IgD-negative memory B cell (primary cell): ENCODE measurements around the gene AP3D1. TPM values are rescaled to one million over a fixed set of nuclear protein-coding genes. Genes with fewer than 3 reads are reported as not detected.
"Not testable (repeated sequence)": the region's sequence is repeated elsewhere in the genome, so short reads cannot be mapped to it uniquely, and the experiment has no call there.

ENCODE experiments used
- H3K27ac Mint-ChIP-seq, 3 donors: one replicate each; pipeline ENCODE4 v1.8.0; 2020 to 2022; ENCODE audit warnings: mild to moderate bottlenecking in 3 of 3, mixed read lengths in 3 of 3, moderate library complexity in 1 of 3
- H3K27me3 Mint-ChIP-seq: one replicate; pipeline ENCODE4 v1.8.0; 2021; ENCODE audit warnings: mixed read lengths
- H3K36me3 Mint-ChIP-seq: one replicate; pipeline ENCODE4 v1.8.0; 2020; ENCODE audit warnings: mild to moderate bottlenecking, mixed read lengths
- H3K4me1 Mint-ChIP-seq, 3 donors: one replicate each; pipeline ENCODE4 v1.8.0; 2020 to 2022; ENCODE audit warnings: mixed read lengths in 3 of 3, mild to moderate bottlenecking in 1 of 3
- H3K4me3 Mint-ChIP-seq, 4 donors: one replicate each; pipeline ENCODE4 v1.8.0; 2020 to 2022; ENCODE audit warnings: mild to moderate bottlenecking in 4 of 4, mixed read lengths in 4 of 4, moderate library complexity in 3 of 4
- H3K9me3 Mint-ChIP-seq, 3 donors: one replicate each; pipeline ENCODE4 v1.8.0; 2020 to 2021; ENCODE audit warnings: mixed read lengths in 3 of 3, mild to moderate bottlenecking in 1 of 3
- polyA plus RNA-seq: library from polyadenylated mRNA; unstranded; fragments of 300-500 nt; fragmentation: Illumina TruSeq; gene quantifications from one replicate; pipeline ENCODE4 v1.2.3, GENCODE V29; 2021

AP3D1 gene
- polyA plus RNA-seq, 1 donor from 2014 or later = 23.7 TPM

DNA sequence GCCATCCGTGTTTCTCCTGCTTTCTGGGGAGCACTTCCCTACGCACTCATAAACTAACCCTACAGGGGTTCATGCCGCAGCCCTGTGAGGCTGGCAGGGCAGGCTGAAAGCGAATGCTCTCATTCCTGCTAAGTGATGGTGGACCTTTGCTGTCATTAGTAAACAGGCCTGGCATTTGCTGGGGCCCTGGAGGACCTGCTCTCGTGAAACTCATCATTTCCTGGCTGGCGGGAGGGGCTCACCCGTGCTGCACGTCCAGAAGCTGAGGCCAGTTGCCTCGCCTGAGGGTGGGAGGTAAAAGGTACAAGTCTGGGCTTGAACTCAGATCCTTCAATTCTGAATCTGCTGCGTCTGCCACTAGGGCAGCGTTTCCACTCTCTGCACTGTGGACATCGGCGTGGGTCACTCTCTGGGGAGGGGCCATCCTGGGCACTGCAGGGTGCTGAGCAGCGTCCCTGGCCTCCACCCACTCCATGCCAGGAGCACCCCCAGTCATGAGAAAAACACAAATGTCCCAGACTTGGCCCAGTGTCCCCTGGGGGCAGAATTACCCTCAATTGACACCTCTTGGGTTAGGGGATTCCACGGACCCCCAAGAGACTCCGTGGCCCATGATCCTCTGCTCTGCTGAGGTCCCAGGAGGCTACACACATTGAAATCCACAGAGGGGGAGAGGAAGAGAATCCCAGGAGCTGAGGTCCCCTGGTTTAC lies 62.2 kb downstream of the AP3D1 start:
- peaks cover 0 to 4% (median 0%) of the 10 kb centered on the region in 3 donors for H3K9me3 Mint-ChIP-seq
- H3K4me3 Mint-ChIP-seq = peak overlapping the region; percentile 79 to 97 (median 95)
- peaks cover 9% of the 10 kb centered on the region for H3K36me3 Mint-ChIP-seq
- H3K27ac Mint-ChIP-seq = peak overlapping the region; percentile 100
- H3K4me1 Mint-ChIP-seq = peaks cover 47 to 63% (median 61%) of the 10 kb centered on the region in 3 donors
- H3K27me3 Mint-ChIP-seq = peaks cover 5% of the 10 kb centered on the region

GRCh38 chr19:2087621-2088100 lies 63.7 kb downstream of the AP3D1 start:
- peak overlapping the region; percentile 76 to 100 (median 97) for H3K4me3 Mint-ChIP-seq
- H3K27ac Mint-ChIP-seq = peak overlapping the region; percentile 100
- peaks cover 0 to 4% (median 0%) of the 10 kb centered on the region in 3 donors for H3K9me3 Mint-ChIP-seq
- peaks cover 3% of the 10 kb centered on the region for H3K27me3 Mint-ChIP-seq
- H3K36me3 Mint-ChIP-seq = peaks cover 9% of the 10 kb centered on the region
- peaks cover 50 to 59% (median 51%) of the 10 kb centered on the region in 3 donors for H3K4me1 Mint-ChIP-seq

DNA sequence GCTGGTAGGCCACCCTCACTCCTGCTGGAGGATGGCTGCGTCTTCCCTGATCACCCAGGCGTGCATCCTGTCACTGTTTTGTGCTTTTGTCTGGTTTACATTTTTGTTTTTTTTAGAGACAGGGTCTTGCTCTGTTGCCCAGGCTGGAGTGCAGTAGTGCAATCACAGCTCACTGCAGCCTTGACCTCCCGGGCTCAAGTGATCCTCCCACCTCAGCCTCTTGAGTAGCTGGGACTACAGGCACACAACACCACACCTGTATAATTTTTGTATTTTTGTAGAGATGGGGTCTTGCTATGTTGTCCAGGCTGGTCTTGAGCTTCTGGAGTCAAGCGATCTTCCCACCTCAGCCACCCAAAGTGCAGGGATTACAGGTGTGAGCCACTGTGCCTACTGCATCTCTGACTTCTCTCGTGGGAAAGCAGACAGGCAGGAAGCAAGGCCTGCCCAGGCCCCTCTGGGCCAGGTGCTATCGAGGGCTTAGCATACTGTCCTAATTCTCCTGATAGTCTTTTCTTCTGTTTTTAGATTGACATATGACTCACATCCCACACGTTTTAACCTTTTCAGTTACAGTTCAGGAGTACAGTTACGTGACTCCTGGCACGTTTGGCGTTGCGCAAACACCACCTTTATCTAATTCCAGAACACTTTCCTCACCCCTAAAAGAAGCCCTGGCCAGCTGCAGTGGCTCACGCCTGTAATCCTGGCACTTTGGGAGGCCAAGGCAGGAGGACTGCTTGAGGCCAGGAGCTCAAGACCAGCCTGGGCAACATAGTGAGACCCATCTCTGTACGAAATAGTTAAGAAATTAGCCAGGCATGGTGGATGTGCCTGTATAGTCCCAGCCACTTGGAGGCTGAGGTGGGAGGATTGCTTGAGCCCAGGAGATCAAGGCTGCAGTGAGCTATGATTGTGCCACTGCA lies 64.4 kb downstream of the AP3D1 start:
- H3K36me3 Mint-ChIP-seq, H3K27me3 Mint-ChIP-seq, H3K9me3 Mint-ChIP-seq: not testable (repeated sequence)
- Mint-ChIP-seq H3K4me3 (peak overlapping the region; percentile 76 to 100 (median 97)), H3K27ac (peak overlapping the region; percentile 100), H3K4me1 (peaks cover 53 to 55% (median 55%) of the 10 kb centered on the region in 3 donors)

GRCh38 chr19:2084993-2085720 lies 66.2 kb downstream of the AP3D1 start:
- Mint-ChIP-seq H3K36me3 (peaks cover 4% of the 10 kb centered on the region), H3K9me3 (peaks cover 0 to 4% (median 0%) of the 10 kb centered on the region in 3 donors), H3K27ac (peak overlapping the region; percentile 100), H3K27me3 (peaks cover 3% of the 10 kb centered on the region), H3K4me1 (peaks cover 52 to 57% (median 56%) of the 10 kb centered on the region in 3 donors), H3K4me3 (peak overlapping the region; percentile 97 to 100 (median 98))

DNA sequence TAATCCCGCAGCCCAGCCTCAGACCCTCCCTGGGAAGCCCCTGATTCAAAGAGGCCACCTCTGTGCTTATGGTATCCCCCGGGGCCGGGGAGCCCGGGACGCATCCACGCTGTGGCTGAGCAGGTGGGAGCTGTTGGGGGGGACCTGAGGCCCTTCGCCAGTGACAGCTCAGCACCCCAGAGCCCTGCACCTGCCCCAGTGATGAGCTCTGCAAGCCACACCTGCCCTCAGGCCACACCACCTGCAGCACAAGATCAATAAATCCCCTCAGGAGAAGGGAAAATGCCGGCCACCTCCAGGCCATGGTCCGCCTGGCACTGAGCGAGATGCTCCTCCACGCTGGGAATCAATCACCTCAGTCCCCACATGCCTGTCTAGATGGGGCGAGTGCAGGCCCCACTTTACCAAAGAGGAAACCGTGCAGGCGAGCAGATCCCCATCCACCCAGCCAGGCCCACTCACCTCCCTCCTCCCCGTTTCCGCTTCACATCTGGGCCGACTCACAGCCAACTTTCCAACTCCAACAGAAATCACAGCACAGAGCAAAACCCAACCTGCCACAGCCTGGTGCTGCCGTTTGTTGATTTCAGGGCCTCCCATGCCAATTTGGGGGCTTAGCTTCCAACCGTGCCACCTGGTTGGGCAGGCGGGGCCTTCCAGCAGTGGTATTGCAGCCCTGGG lies 68.1 kb downstream of the AP3D1 start:
- Mint-ChIP-seq H3K4me1 (peaks cover 46 to 53% (median 48%) of the 10 kb centered on the region in 3 donors), H3K36me3 (peaks cover 4% of the 10 kb centered on the region), H3K4me3 (peak overlapping the region; percentile 97 to 100 (median 98)), H3K27me3 (peaks cover 3% of the 10 kb centered on the region), H3K27ac (peak overlapping the region; percentile 100), H3K9me3 (peaks cover 0 to 4% (median 0%) of the 10 kb centered on the region in 3 donors)

GRCh38 chr19:2081873-2082810 lies 69.2 kb downstream of the AP3D1 start:
- H3K36me3 Mint-ChIP-seq = peaks cover 4% of the 10 kb centered on the region
- peaks cover 0 to 4% (median 0%) of the 10 kb centered on the region in 3 donors for H3K9me3 Mint-ChIP-seq
- H3K27me3 Mint-ChIP-seq = peaks cover 2% of the 10 kb centered on the region
- H3K4me3 Mint-ChIP-seq = peak overlapping the region; percentile 97 to 100 (median 98)
- H3K27ac Mint-ChIP-seq = peak overlapping the region; percentile 100
- peaks cover 37 to 43% (median 40%) of the 10 kb centered on the region in 3 donors for H3K4me1 Mint-ChIP-seq

DNA sequence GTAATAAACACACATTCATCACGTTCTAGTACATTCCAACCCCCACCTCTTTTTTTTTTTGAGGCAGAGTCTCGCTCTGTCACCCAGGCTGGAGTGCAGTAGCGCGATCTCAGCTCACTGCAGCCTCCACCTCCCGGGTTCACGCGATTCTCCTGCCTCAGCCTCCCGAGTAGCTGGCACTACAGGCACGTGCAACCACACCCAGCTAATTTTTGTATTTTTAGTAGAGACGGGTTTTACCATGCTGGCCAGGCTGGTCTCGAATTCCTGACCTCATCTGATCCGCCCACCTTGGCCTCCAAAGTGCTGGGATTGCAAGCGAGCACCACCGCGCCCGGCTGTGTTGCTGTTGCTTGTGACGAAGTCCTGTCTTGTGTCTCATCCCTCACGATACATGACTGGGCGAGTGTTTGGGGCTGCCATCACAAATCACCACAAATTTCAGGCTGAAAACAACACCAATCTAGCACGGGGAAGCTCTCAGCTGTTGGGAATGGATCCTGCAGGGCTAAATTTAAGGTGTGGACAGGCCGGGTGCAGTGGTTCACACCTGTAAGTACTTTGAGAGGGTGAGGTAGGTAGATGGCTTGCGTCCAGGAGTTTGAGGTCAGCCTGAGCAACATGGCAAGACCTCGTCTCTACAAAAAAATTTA lies 70.9 kb downstream of the AP3D1 start:
- peaks cover 4% of the 10 kb centered on the region for H3K36me3 Mint-ChIP-seq
- peaks cover 2% of the 10 kb centered on the region for H3K27me3 Mint-ChIP-seq
- peak overlapping the region; percentile 63 to 97 (median 74) for H3K4me3 Mint-ChIP-seq
- peak overlapping the region; percentile 92 to 100 (median 100) for H3K27ac Mint-ChIP-seq
- peaks cover 30 to 36% (median 31%) of the 10 kb centered on the region in 3 donors for H3K4me1 Mint-ChIP-seq
- H3K9me3 Mint-ChIP-seq = peaks cover 0 to 4% (median 0%) of the 10 kb centered on the region in 3 donors

- Mint-ChIP-seq H3K4me1 (peaks cover 25 to 31% (median 29%) of the 10 kb centered on the region in 3 donors), H3K4me3 (peak overlapping the region; percentile 63 to 97 (median 74)), H3K27me3 (no peaks in the 10 kb centered on the region), H3K27ac (peak overlapping the region; percentile 92 to 100 (median 100)), H3K36me3 (no peaks in the 10 kb centered on the region), H3K9me3 (no peaks in the 10 kb centered on the region)
Measured at GRCh38 chr19:2079865-2080301, 71.5 kb downstream of the AP3D1 start.

- peak overlapping the region; percentile 63 to 97 (median 82) for H3K4me3 Mint-ChIP-seq
- H3K36me3 Mint-ChIP-seq = no peaks in the 10 kb centered on the region
- peaks cover 29 to 34% (median 29%) of the 10 kb centered on the region in 3 donors for H3K4me1 Mint-ChIP-seq
- no peaks in the 10 kb centered on the region for H3K27me3 Mint-ChIP-seq
- H3K27ac Mint-ChIP-seq = peak overlapping the region; percentile 92 to 100 (median 100)
- H3K9me3 Mint-ChIP-seq = no peaks in the 10 kb centered on the region
Measured at GRCh38 chr19:2079076-2079864, 72.1 kb downstream of the AP3D1 start.

DNA sequence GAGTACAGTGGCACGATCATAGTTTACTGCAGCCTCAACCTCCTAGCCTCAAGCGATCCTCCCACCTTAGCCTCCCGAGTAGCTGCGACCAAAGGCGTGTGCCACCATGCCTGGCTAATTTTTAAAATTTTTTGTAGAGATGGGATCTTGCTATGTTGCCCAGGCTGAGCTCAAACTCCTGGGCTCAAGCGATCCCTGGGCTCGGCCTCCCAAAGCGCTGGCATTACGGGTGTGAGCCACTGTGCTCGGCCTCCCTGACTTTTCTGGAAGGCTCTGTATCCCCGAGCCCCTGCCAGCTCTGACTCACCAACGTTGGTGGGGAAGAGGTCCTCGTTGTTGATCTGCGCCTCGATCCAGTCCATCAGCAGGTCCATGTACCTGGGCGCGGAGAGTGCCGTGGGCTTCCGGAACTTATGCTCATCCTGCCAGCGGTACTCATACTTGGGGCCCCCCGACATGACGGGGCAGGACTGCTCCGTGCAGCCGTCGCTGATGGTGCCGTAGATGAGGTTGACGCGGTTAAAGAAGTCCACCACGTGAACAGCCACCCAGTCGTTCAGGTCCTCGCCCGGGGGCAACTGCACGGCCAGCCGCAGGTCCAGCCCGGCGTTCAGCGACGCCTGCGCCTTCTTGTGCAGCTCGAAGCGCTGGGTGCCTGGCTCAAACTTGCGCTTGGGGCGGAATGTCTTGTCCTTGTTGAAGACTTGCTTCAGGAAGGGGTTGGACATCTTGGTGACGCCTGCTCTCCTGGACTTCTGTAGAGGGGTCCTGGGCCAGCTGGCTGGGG lies 73.3 kb downstream of the AP3D1 start:
- Mint-ChIP-seq H3K9me3 (no peaks in the 10 kb centered on the region), H3K4me1 (peaks cover 28 to 37% (median 35%) of the 10 kb centered on the region in 3 donors), H3K27ac (peak overlapping the region; percentile 31 to 100 (median 92)), H3K27me3 (no peaks in the 10 kb centered on the region), H3K4me3 (peak overlapping the region; percentile 17 to 97 (median 60)), H3K36me3 (no peaks in the 10 kb centered on the region)

GRCh38 chr19:2077398-2077797 lies 74.0 kb downstream of the AP3D1 start:
- H3K36me3 Mint-ChIP-seq = peaks cover 2% of the 10 kb centered on the region

More at GRCh38 chr19:2077398-2077797, 74.0 kb downstream of the AP3D1 start:
- H3K27me3 Mint-ChIP-seq = no peaks in the 10 kb centered on the region
- no peaks in the 10 kb centered on the region for H3K9me3 Mint-ChIP-seq
- H3K4me1 Mint-ChIP-seq = peaks cover 30 to 37% (median 35%) of the 10 kb centered on the region in 3 donors
- H3K4me3 Mint-ChIP-seq = peak overlapping the region in 2 of 4 donors; percentile 51 to 97
- H3K27ac Mint-ChIP-seq = peak overlapping the region; percentile 16 to 100 (median 92)
